NCI-H446 (cell line): ENCODE results near the gene SLC35B1.
"Not testable (repeated sequence)": the region's sequence is repeated elsewhere in the genome, so short reads cannot be mapped to it uniquely, and the experiment has no call there.

Experiments used
- DNase-seq, 2 experiments: peaks; one replicate each; lab custom pipeline; 2025; lab: John Stamatoyannopoulos, UW

SLC35B1 gene

DNA sequence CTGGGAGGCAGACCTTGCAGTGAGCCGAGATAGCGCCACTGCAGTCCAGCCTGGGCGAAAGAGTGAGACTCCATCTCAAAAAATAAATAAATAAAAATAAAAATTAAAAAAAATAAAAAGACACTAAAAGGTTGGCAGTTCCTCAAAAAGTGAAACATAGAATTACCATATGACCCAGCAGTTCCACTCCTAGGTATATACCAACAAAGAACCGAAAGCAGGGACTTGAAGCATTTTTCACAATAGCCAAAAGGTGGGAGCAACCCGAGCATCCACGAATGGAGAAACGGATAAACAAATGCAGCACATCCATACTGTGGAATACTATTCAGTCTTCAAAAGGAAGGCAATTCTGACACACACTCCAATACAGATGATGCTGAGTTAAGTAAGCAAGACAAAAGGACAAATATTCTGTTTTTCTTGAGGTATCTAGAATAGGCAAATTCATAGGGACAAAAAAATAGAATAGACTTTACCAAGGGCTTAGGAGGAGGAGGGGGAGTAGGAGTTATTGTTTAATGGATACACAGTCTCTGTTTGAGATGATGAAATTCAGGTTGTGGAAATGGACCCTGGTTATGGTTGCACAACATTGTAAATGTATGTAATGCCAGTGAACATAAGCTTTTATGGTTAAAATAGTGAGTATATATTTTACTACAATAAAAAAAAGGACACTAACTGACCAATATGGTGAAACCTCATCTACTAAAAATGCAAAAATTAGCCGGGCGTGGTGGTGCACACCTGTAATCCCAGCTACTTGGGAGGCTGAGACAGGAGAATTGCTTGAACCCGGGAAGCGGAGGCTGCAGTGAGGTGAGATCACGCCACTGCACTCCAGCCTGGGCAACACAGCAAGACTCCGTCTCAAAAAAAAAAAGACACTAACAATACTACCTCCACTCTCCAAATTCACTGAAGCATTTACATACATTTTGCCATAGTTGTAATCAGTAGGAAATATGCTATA lies 27.0 kb upstream of the SLC35B1 start:
- no peak for DNase-seq

DNA sequence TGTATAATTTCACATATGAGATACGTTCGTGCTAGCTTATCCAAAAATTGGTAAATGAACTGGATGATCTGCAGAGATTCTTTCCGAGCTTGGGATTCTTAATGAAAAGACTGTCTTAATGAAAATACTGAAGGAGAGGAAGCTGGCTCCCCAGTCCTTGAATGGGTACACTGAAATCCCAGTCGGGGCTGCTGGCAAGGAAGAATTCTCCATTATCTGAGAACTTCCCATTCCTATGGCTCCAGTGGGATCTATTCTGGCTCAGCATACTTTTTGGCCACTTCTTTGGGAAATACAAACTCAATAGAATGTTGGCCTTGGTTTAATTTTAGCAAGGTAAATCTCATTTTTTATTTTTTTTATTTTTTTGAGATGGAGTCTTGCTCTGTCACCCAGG lies 23.7 kb upstream of the SLC35B1 start:
- no peak for DNase-seq

DNA sequence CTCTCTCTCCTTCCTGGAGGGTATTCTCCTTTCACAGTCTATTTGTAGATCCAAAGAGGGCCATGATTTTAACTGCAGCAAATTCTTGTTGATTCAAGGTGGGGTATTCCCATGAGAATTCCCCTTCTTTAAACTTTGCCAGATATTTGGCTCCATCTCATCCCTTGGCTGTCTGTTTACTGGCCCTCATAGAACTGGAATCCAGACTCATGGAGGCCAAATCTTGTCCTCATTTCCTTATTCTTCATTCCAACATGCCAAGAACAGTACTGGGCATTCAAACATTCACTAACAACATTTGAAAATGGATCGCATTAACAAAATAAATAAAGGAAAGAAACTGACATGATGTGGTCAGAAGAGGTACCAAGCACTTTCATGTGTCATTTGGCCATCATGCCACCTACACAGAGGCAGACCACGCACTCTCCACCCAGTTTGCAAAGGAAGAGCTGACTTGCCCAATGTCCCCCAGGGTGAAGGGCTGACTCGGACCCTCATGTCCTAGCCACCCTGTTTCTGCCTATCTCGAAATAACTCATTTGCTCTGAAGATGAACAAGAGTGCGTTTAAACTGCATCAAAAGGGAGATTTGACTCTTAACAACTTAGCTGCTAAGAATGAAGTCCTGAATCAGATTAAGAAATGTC lies 23.1 kb upstream of the SLC35B1 start:
- DNase-seq, result no peak

DNA sequence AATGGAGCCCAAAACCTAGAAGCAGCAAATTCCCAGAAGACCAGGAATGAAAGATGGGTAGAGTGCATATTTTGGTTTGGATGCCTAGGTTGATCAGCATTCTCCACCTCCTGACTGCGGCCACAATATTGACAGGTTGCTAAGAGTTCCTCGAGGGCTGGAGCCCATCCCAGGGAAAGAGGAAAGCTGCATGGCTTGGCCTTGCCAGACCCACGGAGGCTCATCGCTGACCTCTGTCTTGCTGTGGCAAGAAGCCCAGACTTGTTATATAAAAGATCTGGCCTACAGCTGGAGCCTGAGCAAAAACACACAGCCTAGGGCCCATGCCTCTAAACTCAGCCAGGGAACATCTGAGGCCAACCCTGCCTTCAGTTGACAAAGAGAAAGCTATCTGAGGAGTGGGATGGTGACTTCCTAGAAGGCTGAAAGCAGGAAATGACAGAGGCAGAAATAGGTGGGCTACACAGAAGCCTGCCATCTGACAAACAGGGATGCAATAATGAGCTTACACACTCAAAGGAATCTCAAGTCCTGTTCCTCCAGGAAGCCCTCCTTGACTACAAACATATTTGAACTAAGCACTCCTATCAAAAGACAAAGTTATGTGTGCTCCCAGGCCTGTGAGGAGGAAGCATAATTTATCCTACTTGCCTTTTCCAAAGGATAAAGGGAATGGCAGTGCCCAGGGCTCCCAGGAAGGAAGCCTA lies 22.5 kb upstream of the SLC35B1 start:
- DNase-seq, result peak in 1 of 2 experiments; percentile 32

DNA sequence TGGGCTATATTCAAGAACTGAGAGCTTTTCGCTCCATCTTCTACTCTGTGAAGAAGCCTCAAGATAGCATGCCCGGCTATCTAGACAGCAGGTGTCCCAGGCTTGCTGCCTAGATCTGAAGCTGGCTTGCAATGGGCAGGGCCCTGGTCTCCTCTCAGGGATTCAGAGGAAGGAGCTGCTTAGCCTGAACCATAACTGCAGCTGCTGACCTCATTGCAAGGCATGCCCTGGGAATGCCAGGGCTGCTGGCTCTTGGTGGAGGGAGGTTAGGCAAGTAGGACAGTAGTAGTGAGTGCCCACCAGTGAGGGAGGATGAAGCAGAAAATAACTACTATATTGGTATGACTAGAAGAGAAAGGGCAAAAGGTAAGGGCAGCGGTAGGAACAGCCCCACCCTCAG lies 21.3 kb upstream of the SLC35B1 start:
- no peak for DNase-seq

DNA sequence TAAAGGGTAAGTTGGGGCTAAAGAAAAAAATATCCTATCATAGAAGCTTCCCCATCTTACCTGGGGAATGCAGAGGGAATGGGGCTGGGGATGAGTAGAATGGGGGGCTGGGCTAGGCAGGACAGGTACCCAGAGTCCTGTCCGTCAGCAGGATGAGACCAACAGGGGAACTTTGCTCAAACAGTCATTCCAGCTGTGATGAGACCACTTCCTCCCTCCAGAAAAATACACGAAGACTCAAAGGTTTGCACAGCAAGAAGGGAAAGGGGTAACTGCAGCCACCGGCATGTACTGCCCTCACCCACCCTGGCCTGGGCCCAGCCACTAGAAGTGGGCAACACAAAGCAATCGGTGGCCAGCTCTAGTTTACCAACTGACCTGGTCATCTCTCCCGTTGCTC lies 20.7 kb upstream of the SLC35B1 start:
- no peak for DNase-seq

DNA sequence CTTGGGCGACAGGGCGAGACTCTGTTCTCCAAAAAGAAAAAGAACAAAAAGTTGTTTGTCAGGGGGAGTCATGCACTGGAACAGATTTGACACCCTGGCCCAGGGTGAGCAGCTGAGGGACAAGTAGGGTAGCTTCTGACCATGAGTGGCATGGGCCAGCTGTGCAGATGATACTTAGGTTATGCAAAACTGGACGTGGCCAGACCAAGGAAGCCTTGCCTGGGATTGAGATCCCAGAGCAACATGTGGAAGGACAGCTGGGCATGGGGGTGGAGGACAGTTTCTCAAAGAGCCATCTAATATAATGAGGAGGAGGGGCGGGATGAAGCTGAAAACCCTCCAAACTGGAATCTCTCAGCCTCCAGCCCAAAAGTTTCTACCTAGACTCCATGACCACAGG lies 19.6 kb upstream of the SLC35B1 start:
- no peak for DNase-seq

DNA sequence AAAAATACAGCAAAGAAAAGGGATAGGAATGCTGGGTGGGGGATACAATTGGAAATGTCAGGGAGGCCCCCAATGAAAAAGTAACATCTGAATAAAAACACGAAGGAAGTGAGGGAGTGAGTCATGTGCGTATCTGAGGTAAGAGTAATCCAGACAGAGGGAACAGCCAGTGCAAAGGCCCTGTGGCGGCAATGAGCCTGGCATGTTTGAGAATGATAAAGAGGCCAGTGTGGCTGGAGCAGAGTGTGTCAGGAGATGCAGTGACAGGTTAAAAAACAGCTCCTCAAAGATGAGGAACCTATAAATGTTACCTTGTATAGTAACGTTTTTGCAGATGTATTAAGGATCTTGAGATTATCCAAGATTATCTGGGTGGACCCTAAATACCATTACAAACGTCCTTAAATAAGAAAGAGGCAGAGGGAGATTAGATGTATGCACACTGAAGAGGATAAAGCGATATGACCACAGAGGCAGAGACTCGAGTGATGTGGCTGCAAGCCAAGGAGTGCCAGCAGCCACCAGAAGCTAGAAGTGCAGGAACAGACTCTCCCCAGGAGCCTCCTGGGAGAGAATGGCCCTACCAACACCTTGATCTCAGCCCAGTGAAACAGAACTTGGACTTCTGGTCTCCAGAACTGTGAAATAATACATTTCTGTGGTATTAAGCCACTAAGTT lies 17.8 kb upstream of the SLC35B1 start:
- no peak for DNase-seq

DNA sequence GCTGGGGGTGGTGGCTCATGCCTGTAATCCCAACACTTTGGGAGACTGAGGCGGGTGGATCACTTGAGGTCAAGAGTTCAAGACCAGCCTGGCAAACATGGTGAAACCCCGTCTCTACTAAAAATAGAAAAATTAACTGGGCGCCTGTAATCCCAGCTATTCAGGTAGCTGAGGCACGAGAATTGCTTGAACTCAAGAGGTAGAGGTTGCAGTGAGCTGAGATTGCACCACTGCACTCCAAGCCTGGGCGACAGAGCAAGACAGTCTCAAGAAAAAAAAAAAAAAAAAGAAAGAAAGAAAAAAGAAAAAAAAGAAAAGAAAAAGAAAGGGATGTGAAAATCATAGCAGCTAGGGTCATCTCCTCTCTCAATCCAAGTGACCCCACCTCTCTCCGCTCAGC lies 16.8 kb upstream of the SLC35B1 start:
- DNase-seq, result not testable (repeated sequence)

DNA sequence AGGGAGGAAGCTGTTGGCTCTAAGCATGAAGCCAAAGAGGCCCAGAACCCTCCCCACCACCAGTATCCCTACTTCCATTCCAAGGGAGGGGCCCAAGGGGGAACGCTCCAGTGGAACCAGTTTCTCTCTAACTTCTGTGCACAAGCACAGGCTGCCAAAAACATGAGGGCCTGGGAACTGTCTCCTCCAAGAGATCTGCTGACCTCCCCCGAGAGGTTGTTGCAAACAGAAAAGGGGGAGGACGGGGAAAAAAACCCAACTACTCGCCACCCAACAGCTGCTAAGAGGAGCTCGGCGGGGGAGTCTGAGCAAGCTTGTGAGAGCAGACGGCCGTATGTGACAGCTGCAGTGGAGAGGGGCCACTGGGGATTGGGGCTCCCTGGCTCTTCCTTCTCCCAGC lies 15.7 kb upstream of the SLC35B1 start:
- DNase-seq, result no peak

DNA sequence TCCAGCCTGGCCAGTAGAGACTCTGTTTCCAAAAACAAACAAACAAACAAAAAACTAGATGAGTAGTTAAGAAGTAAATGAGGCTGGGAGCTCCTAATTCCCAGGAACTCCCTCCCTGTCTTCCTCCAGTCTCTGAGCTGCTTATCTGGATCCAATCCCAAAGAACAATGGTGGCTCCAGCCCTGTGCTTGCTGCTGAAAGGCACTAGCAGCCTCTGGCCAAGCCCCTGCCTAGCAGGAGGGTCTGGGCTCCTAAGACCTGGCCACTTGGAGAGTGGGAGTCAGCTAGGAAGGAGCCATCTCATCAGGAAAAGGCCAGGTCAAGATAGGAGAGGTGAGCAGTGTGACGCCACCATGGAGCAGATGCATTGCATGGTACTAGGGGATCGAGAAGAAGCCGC lies 14.3 kb upstream of the SLC35B1 start:
- DNase-seq, result no peak

DNA sequence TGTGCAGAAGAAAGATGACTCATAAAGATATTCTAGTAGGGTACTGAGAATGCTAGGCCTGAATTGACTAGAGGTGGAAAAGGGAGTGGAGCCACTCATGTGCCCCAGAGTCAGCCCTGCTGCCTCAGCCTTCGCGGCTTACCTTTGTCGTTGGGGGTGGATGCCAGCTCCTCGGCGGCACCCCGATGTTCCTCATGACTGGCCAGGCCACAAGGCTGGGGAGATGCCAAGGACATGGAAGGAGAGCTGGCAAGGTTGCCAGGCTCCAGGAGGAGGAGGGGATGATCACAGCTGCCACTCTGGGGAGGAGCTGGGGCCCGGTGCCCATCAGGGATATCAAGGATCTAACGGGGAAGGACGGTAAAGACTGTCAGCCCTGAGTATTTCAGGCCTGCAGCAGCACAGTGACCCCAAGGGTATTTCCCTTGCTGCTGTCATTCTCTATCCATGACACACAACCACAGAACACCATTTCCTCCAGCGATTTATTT lies 9.7 kb upstream of the SLC35B1 start:
- no peak for DNase-seq

DNA sequence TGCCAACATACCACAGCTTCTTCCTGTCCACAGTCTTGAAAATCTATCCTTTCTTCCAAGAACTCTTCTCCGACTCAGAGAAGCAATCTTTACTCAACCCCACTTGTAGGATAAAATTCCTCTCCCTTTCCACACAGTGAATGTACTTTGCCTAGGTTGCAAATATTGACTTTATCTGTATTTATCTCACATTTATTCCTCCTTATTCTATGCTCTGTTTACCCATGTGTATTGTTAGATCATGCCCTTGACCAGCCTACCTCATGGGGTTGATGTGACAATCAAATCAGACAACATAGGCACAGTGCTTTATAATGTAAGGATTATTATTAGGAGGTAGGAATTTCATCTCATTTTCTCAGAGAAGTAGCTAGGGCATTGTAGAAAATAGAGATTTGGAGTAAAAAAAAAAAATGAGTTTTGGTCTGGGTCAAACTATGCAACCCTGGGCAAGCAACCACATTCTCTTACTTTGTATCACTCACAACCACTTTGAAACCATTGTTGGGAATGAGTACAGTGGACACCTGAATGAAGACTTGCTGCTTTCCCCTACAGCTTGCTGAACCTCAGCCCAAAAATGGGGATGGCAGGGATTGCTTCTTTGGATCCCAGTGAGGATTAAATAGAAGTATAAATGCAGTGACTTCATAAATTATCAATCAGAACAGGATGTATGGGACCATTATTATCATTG lies 9.1 kb upstream of the SLC35B1 start:
- no peak for DNase-seq

DNA sequence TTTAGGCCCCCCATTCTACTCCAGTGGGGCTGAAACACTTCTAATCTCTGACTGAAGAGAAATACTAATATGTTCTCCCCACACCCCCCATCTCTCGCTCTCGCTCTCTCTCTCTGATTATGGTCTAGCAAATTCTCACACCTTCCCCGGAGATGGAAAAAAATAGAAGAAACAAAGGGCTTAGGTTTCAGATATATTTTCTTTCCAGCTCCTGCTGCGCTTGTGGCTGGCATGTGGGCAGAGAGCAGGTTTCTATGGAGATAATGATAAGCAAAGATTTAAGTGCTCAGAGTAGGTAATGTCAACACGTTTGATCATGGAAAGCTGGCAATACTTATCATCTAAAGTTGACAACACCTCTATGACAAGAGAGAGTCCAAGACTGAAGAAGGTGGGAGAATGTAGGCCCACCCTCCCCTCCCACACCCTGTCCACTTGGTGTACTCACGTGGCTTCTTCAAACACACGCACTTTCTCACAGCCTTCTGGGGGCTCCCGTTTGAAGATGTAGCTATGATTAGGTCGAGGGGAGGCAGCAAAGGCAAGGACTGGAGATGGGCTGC lies 8.0 kb upstream of the SLC35B1 start:
- DNase-seq, result no peak

DNA sequence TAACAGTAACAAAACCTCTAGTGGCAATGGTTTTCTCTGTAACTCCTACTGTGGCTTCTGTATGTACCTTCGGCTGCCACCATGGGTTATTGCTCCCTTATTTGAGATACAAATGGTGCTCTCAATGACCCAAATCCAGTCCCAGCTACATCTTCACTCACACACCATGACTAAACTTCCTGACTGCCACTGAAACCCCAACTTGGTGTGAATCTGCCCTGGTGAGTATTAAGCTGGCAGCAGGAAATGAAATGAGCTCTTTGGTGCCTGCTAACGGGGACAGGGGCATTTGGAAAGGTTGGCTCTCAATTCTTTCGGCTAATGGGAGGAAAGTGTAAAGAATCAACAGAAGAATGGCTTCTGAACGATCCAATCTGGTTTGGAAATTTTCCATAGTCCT lies 7.5 kb upstream of the SLC35B1 start:
- no peak for DNase-seq

DNA sequence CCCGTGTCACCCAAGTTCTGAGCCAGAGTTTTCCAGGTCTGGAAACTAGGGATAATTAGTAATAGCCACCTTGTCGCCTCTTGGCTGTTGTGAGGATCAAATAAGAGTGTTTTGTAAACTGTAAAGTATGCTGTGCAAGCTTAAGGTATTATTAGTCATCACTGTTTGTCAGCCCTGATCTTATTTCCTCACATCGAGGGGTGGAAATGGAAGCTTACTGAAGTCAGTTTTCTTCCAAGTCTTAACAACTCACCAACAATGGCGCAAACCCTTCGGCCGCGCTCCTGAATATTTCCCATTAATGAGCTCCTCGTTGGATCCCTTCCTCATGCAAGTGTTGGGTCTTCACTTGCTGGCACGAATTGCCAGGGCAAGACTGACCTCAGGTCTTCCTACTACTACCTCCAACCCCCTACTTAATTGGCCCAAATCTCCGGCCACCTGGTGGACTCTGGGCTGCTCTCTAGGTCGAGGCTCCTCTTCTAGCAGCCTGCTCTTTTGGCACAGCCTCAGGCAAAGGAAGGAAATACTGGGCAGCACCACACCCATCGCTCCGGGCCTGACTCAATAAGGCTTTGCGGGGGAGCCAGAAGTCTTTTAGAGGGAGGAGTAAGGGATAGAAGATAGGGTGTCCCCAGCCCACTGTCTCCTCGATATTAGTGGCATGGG lies 885 bp upstream of the SLC35B1 start:
- DNase-seq, result no peak

DNA sequence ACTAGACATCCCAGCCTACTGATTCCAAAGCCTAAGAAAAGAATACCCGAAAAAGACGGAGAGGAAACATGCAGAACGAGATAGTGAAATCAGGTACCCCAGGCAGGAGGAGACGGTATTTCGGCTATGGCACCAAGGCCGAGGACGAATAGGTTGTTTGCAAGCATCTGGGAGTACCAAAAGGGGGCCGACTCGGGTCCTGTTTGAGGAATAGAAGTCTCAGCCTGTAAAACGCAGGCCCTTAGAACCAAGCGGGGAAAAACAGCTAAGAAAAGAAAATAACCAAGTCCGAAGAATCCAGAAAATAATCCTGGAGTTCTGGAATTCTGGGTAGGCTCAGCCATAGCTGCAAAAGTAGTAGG lies 537 bp downstream of the SLC35B1 start:
- DNase-seq, result no peak

DNA sequence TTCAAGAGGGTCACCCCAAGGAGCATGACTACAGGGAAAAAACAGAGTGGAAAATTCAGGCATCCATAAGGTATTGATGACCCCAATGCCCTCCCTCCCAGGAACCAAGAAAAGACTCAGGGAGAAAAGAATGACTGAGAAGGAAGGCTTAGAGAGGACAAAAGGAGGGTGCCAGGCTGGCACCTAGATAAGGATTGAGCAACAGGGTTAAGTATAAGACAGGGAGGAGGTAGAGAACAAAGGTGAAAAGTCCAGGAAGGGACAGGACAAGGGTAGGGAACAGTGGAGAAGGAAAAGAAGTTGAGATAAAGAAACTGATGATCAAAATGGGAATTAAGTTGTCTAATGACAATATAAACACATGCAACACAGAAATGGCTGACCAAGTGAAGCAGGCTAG lies 2.5 kb downstream of the SLC35B1 start:
- DNase-seq, result no peak

DNA sequence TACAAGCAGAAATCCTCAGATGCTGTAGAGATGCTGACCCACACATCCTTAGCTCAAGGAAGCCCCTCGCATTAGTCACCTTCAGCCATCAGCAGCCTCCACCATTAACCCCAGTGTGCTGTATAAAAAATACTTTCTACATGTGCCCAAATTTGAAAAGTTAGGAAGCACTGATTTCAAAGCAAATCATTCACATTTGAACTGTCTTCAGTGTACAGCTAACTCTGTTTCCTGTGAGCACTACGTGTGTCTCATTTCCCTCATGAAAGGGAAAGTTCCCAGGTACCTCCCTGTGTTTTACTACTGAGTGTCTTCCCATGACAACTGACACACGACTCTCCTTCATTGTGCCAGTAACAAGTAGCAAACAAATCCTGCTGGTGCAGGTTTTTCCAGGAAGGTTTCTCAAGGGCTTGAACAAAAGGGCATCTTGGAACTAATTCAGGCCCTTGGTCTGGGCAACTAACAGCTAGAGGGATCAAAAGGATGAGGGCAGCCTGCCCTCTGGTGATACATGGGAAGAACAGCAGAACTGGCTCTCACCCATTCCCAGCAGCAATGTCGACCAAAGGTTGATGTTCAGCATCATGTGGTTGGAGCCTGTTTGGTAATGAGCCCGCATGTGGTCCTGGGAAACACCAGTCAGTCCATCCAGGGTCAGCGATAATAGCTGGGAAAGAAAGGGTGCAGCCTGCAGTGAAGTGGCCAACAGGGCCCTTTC lies 4.0 kb downstream of the SLC35B1 start:
- no peak for DNase-seq

DNA sequence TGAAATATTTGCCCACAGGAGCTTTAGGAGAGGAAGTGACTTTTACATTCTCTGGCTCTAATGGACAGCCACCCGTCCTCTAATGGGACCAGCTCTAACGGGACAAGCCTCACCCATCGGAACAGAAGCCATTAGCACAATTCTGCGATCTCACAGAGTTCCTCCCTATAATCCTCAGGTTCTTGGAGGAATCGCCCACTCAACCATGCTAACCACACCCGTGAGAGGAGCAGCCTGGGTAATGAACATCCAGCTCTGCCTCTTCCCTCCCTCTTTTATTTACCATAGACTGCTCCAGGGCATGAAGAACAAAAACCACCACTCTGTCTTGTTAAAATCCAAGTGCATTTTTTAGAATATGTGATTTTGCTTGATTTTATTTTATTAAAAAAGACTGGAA lies 6.8 kb downstream of the SLC35B1 start:
- no peak for DNase-seq
